Measurements from ENCODE around the gene FLNA.
"Not testable (repeated sequence)": the region's sequence is repeated elsewhere in the genome, so short reads cannot be mapped to it uniquely, and the experiment has no call there.

Gene FLNA

GRCh38 chrX:154389812-154390747 is 15.6 kb upstream of the FLNA start:
- not testable (repeated sequence) for H3K4me3 ChIP-seq (ENCODE audit: low read length); H3K36me3 ChIP-seq (ENCODE audit: insufficient read depth, low read length); H3K4me1 ChIP-seq (ENCODE audit: insufficient read depth, low read length); H3K9me3 ChIP-seq (ENCODE audit: low read length); H3K27me3 ChIP-seq (ENCODE audit: insufficient read depth, low read length); H2AFZ ChIP-seq (ENCODE audit: low read depth, low read length)

GRCh38 chrX:154388649-154389048 is 14.2 kb upstream of the FLNA start:
- not testable (repeated sequence) for H2AFZ ChIP-seq (ENCODE audit: low read depth, low read length); H3K27me3 ChIP-seq (ENCODE audit: insufficient read depth, low read length); H3K4me1 ChIP-seq (ENCODE audit: insufficient read depth, low read length); H3K9me3 ChIP-seq (ENCODE audit: low read length); H3K4me3 ChIP-seq (ENCODE audit: low read length); H3K36me3 ChIP-seq (ENCODE audit: insufficient read depth, low read length)

- H3K4me1 ChIP-seq (ENCODE audit: insufficient read depth, low read length); H3K27me3 ChIP-seq (ENCODE audit: insufficient read depth, low read length); H3K4me3 ChIP-seq (ENCODE audit: low read length); H3K9me3 ChIP-seq (ENCODE audit: low read length); H3K36me3 ChIP-seq (ENCODE audit: insufficient read depth, low read length); H2AFZ ChIP-seq (ENCODE audit: low read depth, low read length): not testable (repeated sequence)
These were observed 13.7 kb upstream of the FLNA start for GRCh38 chrX:154388094-154388493.

- no peaks in the 10 kb centered on the region for H3K27me3 ChIP-seq (ENCODE audit: insufficient read depth, low read length)
- H3K4me3 ChIP-seq (ENCODE audit: low read length) = no peak overlapping the region
- peaks cover 3% of the 10 kb centered on the region for H3K36me3 ChIP-seq (ENCODE audit: insufficient read depth, low read length)
- peaks cover 16% of the 10 kb centered on the region for H3K4me1 ChIP-seq (ENCODE audit: insufficient read depth, low read length)
- no peaks in the 10 kb centered on the region for H3K9me3 ChIP-seq (ENCODE audit: low read length)
- H2AFZ ChIP-seq (ENCODE audit: low read depth, low read length) = no peak overlapping the region
These were observed 10.0 kb upstream of the FLNA start for GRCh38 chrX:154384284-154384892.

GRCh38 chrX:154383359-154384283 is 9.2 kb upstream of the FLNA start:
- no peaks in the 10 kb centered on the region for H3K27me3 ChIP-seq (ENCODE audit: insufficient read depth, low read length)
- no peak overlapping the region for H2AFZ ChIP-seq (ENCODE audit: low read depth, low read length)
- no peak overlapping the region for H3K4me3 ChIP-seq (ENCODE audit: low read length)
- peaks cover 3% of the 10 kb centered on the region for H3K36me3 ChIP-seq (ENCODE audit: insufficient read depth, low read length)
- no peaks in the 10 kb centered on the region for H3K9me3 ChIP-seq (ENCODE audit: low read length)
- peaks cover 16% of the 10 kb centered on the region for H3K4me1 ChIP-seq (ENCODE audit: insufficient read depth, low read length)

GRCh38 chrX:154382483-154383069 is 8.1 kb upstream of the FLNA start:
- H3K9me3 ChIP-seq (ENCODE audit: low read length) = no peaks in the 10 kb centered on the region
- H3K4me3 ChIP-seq (ENCODE audit: low read length) = no peak overlapping the region
- H3K36me3 ChIP-seq (ENCODE audit: insufficient read depth, low read length) = peaks cover 3% of the 10 kb centered on the region
- H3K27me3 ChIP-seq (ENCODE audit: insufficient read depth, low read length) = no peaks in the 10 kb centered on the region
- peaks cover 19% of the 10 kb centered on the region for H3K4me1 ChIP-seq (ENCODE audit: insufficient read depth, low read length)
- H2AFZ ChIP-seq (ENCODE audit: low read depth, low read length) = no peak overlapping the region

GRCh38 chrX:154381271-154381670 is 6.8 kb upstream of the FLNA start:
- no peak overlapping the region for H2AFZ ChIP-seq (ENCODE audit: low read depth, low read length)
- no peaks in the 10 kb centered on the region for H3K9me3 ChIP-seq (ENCODE audit: low read length)
- no peak overlapping the region for H3K4me3 ChIP-seq (ENCODE audit: low read length)
- H3K36me3 ChIP-seq (ENCODE audit: insufficient read depth, low read length) = peaks cover 3% of the 10 kb centered on the region
- peaks cover 19% of the 10 kb centered on the region for H3K4me1 ChIP-seq (ENCODE audit: insufficient read depth, low read length)
- H3K27me3 ChIP-seq (ENCODE audit: insufficient read depth, low read length) = no peaks in the 10 kb centered on the region

GRCh38 chrX:154380787-154381186 is 6.4 kb upstream of the FLNA start:
- H2AFZ ChIP-seq (ENCODE audit: low read depth, low read length) = no peak overlapping the region
- H3K9me3 ChIP-seq (ENCODE audit: low read length) = no peaks in the 10 kb centered on the region
- H3K27me3 ChIP-seq (ENCODE audit: insufficient read depth, low read length) = no peaks in the 10 kb centered on the region
- peaks cover 19% of the 10 kb centered on the region for H3K4me1 ChIP-seq (ENCODE audit: insufficient read depth, low read length)
- peak overlapping the region; percentile 67 for H3K4me3 ChIP-seq (ENCODE audit: low read length)
- H3K36me3 ChIP-seq (ENCODE audit: insufficient read depth, low read length) = peaks cover 3% of the 10 kb centered on the region

- Histone ChIP-seq H3K9me3 (ENCODE audit: low read length) (no peaks in the 10 kb centered on the region), H3K4me1 (ENCODE audit: insufficient read depth, low read length) (peaks cover 19% of the 10 kb centered on the region), H3K27me3 (ENCODE audit: insufficient read depth, low read length) (no peaks in the 10 kb centered on the region), H3K4me3 (ENCODE audit: low read length) (peak overlapping the region; percentile 67), H2AFZ (ENCODE audit: low read depth, low read length) (no peak overlapping the region), H3K36me3 (ENCODE audit: insufficient read depth, low read length) (peaks cover 3% of the 10 kb centered on the region)
These were observed 5.7 kb upstream of the FLNA start for GRCh38 chrX:154380153-154380552.

- Histone ChIP-seq H3K9me3 (ENCODE audit: low read length) (no peaks in the 10 kb centered on the region), H2AFZ (ENCODE audit: low read depth, low read length) (no peak overlapping the region), H3K36me3 (ENCODE audit: insufficient read depth, low read length) (peaks cover 3% of the 10 kb centered on the region), H3K4me1 (ENCODE audit: insufficient read depth, low read length) (peaks cover 19% of the 10 kb centered on the region), H3K4me3 (ENCODE audit: low read length) (peak overlapping the region; percentile 67), H3K27me3 (ENCODE audit: insufficient read depth, low read length) (no peaks in the 10 kb centered on the region)
These were observed 5.1 kb upstream of the FLNA start for GRCh38 chrX:154379569-154379951.

GRCh38 chrX:154378799-154379568 is 4.5 kb upstream of the FLNA start, which contains the start of gene EMD:
EMD (plus strand) TSS chrX:154379295; CDS start chrX:154379485, 190 bp downstream.
- H2AFZ ChIP-seq (ENCODE audit: low read depth, low read length) = no peak within 1 kb of the TSS
- peak within 1 kb of the TSS; percentile 67 for H3K4me3 ChIP-seq (ENCODE audit: low read length)
- no peaks in the 10 kb centered on the region for H3K27me3 ChIP-seq (ENCODE audit: insufficient read depth, low read length)
- peaks cover 19% of the 10 kb centered on the region for H3K4me1 ChIP-seq (ENCODE audit: insufficient read depth, low read length)
- peaks cover 3% of the 10 kb centered on the region for H3K36me3 ChIP-seq (ENCODE audit: insufficient read depth, low read length)
- no peaks in the 10 kb centered on the region for H3K9me3 ChIP-seq (ENCODE audit: low read length)
